HG02763 (cell line): ENCODE results near the gene SLCO2A1.

Experiments used
- ATAC-seq: cut with Tn5 transposase; IDR thresholded peaks from one replicate; pipeline ENCODE4 v1.9.1; 2021; ENCODE audit warnings: mild to moderate bottlenecking, moderate library complexity; ENCODE audit not compliant: unreplicated experiment

SLCO2A1 gene

DNA sequence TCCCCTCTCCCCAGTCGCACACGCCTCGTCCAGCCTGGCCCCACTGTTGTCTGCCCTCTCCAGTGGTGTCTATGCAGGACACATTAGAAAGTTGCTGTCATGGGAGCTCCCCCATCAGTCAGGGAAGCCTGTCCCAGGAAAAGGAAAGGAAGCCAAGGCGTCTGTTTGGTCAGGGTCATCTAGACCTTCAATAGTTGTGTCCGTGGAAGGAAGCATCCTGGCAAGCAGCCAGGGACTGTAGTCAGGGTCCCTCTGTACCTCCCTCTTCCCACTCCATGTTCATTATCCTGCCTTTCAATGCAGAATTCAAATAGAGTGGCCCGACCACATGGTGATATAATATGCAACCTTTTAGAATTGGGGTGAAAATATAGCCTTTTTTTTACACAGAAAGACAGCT, 73.4 kb downstream of the SLCO2A1 start:
- no peak for ATAC-seq

DNA sequence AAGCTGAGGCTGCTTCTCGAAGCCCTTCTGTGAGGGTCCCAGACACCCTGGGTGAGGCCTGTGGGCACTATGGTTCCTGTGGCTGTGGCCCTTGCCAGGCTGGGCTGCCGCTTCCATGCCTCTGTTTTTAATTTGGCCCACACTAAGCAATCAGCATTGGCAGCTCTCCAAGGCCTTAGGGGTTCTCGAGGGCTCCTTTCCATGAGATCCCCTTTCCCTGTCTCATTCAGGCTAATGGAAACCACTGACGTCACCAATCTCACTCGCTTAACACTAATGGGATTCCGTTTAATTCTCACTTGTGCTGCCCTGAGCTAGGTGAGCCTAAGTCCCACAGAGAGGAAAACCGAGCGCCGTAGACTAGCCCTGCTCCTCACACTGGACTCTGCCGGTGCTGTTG, 73.8 kb downstream of the SLCO2A1 start:
- no peak for ATAC-seq

DNA sequence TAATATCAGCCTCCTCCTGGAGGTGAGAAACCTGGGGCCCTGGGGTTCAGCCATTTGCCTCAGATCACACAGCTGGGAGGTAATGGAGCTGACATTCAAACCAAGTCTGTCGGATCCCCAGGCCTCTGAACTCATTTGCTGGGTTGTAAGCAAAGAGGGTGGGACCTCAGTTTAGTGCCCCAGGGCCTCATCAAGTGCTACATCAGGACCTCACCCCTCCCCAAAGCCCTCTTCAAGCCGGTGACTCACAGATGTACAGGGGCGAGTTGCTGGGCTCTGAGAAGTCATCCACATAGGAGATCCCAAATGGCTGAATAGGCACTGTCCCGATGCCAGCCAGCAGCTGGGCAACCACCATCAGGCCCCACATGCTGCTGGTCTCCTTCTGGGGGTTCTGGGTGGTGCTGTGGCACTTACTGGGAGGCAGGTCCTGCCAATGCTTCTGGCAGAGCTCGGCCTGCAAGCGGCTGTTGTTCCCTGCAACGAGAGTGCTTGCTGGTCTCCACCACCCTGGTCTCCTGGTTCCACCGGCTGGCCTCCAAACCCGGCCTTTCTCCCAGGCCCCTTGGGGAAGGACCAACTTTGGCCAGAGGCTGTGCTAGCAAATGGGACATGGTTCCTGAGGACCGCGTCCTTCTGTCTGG, 74.9 kb downstream of the SLCO2A1 start:
- ATAC-seq, result no peak

DNA sequence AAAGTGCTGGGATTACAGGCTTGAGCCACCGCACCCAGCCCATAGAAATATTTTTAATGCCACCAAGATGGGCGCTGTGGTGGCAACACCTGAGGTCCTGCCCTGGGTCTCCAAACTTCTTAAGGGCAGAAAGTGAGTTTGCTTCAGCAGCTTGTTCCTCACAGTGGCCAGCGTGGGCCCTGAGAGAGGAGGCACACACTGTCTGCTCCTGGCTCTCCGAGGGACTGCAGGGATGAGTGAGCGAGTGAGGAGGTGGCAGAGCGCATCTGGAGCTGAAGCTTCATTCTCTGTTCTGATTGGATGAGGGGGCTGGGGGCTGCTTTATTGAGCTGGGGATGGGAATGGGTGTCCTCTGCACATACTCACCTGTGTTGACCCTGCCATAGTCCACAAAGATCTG, 76.4 kb downstream of the SLCO2A1 start:
- ATAC-seq, result no peak

DNA sequence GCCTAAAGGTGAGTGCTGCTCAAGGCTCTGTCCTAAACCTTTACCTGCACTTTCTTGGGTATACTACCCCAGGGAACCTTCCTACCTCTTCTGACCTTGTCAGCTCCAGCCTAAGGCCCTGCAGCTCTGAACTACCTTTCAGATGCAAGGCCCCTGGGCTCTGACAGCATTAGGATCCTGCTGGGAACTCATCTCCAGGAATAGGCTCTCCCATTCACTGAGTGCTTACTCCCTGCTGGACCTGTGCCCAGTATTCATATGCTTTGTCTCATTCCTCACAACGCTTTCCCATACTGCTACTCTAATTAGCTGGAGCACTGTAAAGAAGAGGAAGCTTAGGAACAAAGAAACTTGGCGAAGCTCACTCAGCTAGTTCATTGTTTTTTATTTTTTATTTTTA, 80.3 kb downstream of the SLCO2A1 start:
- ATAC-seq, result no peak

DNA sequence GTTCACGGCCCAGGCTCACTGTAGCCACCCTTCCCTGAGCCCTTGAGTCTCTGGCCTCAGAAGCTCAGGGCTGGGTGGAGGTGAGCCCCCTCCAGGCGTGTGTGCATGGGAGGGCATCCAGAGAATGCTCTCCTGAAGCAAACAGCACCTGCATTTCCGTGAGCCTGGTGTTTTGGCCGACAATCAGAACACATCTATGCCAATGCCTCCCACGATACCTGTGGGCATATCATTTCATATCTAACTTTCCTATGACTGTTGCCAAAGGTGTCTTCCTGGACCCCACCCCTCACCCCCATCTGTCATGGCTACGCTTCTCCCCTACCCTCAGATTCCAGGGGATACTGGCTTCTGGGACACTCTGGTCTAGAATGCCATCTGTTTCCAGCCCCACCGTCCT, 80.7 kb downstream of the SLCO2A1 start:
- no peak for ATAC-seq

DNA sequence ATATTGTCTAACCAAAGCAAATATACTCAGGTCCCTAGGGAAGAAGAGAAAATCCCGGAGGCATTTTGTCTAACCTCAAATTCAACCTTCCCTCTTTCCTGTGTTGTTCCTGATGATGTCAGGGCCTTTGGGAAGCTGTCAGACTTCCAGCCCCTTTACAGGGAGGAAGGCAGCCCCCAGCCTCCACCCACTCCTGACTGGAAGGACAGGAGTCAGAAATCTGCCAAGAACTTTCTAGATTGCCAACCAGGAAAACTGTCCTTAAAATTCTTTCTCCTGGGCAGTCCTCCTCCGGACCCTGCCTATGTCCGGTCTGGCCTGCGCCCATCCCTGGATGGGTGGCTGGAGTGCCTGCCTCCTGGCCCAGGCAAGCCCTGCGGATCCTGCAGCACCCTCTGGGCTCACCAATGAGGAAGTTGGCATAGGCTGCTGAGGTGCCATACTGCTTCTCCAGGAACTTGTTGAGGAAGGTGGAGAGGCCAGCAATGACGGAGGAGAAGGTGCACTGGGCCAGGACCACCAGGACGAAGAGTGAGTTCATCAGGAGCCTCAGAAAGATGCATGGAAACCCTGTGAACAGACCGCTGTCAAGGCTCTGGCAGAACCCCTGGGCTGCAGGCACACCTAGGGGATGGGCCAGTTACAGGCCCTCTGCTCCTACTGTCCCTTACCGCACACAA, 81.5 kb downstream of the SLCO2A1 start:
- no peak for ATAC-seq

DNA sequence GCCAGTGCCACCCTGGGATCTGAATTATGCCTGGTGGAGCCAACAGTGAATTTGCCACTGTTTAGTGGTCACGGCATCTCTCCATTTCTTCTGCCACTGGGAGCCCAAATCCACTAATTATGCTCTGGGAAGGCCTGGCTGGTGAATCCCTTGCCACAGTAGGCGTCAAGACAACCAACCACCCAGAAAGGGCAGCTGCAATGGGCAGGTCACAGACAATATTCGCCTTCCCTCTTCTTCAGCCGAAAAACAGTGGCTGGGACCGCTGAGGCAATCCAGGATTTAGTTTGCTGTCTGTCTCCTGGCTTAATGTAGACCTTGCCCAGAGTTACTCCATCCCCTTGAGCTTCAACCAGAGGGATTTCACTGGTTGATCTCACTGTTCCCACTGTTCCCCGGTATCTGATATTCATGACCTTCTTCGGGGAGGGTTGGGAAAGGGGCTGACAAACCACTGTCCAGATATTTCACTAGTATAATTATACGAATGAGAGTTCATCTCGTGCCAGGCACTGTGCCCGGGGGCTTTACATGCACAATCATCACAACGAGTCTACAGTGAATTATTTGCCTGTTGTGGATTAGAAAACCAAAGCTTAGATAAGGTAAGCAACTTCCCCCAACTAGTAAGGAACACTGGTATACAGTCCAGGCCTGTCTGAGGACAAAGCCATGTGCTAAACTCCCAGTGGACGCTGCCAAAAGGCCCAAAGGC, 84.2 kb downstream of the SLCO2A1 start:
- no peak for ATAC-seq

DNA sequence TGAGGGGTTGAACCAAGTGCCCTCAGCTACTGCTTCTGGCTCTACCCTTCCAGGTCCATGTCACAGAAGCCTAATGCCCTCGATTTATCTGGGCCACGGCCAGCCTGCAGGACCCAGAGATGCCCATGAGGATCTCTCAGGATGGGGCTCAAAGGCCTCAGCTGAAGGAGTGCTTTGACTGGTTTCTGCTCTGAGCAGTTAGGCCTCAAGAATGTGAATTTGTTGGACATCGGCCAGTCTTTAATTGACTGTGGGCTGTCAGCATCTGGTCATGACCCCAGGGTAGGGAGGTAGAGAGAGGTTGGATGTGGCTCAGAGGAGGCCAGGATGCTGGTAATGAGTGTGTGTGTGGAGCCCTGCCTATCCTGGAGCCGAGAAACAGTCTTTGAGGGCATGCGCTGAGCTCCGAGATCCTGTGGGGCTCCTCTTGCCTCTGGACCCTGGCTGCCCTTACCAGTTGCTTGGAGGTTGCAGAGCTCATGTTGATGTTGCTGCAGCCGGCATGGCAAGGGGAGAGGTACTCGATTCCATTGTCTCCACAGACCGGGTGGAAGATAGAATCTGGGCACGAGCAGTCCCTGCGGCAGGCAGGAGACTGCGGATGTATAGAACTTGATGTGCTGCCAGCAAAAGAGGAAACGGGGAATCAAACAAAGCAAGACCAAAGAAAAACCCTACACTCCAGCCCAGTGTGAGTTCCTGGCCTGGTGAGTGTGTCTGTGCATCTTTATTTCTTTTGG, 84.9 kb downstream of the SLCO2A1 start:
- ATAC-seq, result no peak

DNA sequence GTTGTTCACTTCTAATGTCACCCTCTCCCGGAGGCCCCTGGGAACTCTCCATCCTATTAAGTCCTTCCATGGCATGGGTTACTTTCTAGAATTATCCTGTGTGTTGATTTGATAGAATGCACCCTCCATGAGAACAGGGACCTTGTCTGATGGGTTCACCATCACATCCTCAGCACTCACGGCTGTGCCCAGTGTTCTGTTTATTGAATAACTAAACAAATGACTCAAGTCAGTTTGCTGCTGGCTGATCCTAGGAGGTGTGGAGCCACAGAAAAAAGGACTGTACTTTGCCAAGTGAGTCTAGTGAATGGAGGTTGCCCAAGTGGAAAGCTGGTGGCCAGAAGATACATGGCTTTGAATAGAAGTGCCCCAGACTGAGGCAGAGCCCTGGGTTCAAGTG, 85.5 kb downstream of the SLCO2A1 start:
- no peak for ATAC-seq

DNA sequence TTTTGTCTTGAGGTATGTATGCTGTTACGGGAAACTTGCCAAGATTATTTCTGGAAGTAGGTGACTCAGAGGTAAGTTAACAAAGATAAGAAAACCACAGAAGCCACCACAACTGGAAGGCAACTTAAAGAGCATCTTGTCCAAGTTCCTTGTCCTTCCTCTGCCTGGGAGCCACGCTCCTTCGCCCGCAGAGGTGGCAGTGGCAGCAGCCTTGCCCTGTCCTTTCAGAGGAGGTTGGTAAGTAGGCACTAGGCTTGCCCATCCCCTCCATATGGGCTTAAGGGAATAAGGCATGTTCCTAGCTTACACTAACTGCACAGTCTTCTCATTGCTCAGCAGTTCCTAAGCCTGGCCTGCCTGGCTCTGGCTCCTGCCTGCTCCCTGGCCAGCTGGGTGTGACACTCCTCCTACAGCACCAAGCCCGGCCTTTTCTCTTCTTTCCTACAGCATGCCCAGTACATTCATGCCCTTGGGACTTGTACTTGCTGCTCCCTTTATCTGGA, 86.0 kb downstream of the SLCO2A1 start:
- ATAC-seq, result no peak

DNA sequence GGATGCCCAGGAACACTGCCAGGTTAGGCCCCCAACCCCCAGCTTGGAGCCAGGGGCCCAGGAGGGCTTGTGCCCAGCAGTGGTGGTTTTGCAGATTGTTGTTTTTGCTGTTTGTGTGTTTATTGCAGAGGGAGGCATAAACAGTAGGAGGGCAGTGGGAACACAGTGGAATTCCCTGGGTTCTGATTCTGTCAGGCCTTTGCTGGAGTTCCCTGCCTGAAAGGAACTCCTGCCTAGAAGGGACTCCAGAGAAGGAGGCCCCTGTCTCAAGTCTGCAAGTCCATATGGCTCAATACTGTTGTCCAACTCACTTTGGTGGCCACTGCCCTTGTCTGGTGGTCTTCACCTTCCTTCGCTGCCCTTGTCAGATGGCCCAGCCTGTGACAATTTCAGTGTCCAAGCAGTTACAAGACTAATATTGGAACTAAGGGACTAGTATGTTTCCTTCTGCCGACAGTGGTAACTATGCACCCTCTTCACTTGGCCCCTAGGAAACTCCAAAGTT, 86.6 kb downstream of the SLCO2A1 start:
- ATAC-seq, result no peak

DNA sequence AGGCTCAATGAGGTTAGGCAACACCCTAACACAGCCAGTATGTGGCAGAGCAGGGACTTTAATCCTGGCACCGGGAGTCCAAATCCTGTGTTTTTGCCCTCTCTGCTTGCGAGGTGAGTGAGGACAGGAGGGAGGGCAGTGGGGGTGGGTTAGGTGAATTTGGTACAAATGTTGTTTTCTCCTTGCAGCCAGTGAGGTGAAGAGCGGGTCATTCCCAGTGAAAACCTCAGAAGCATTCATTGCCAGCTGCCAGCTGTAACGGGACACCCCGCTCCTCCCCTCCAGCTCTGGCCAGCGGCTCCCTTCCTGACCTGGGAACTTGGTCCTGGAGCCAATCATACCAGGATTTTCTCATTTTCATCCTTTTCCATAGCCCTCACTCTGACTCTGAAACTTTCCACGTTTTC, 88.3 kb downstream of the SLCO2A1 start:
- no peak for ATAC-seq

DNA sequence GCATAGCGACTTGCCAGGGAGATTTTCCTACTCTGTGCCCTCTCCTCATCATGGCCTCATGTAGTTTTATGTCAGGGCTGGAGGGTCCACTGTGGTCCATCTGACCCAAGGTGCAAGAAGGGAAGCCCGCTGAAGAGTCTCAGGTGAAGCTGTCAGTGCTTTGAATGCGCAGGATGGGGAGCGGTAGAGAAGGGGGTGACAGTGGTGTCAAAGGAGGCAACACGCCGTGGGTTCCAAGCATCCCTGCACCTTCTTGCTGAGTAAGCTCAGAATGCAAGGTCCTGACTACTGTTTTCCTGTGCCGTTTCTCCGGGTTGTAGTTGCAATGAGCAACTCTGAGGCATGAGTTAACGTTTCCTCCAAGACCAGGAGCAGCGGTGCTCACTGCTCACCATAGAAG, 89.2 kb downstream of the SLCO2A1 start:
- ATAC-seq, result no peak

DNA sequence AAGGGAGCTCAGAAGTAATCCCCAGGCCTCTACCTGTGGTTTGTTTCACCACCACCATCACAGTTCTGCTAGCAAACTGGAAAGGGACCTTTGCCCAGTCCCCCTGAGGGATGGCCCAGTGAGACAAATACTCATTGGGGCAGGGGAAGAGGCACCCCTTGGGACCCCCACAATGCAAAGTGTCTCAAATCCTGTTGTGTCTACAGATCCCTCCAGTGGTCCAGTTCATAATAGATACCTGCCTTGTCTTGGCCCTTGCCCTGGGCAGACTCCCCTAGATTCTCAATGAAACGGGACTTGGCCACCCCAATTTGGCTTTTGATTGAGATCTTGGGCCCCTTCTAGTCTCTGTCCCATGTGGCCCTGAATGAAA, 90.3 kb downstream of the SLCO2A1 start:
- ATAC-seq, result no peak

DNA sequence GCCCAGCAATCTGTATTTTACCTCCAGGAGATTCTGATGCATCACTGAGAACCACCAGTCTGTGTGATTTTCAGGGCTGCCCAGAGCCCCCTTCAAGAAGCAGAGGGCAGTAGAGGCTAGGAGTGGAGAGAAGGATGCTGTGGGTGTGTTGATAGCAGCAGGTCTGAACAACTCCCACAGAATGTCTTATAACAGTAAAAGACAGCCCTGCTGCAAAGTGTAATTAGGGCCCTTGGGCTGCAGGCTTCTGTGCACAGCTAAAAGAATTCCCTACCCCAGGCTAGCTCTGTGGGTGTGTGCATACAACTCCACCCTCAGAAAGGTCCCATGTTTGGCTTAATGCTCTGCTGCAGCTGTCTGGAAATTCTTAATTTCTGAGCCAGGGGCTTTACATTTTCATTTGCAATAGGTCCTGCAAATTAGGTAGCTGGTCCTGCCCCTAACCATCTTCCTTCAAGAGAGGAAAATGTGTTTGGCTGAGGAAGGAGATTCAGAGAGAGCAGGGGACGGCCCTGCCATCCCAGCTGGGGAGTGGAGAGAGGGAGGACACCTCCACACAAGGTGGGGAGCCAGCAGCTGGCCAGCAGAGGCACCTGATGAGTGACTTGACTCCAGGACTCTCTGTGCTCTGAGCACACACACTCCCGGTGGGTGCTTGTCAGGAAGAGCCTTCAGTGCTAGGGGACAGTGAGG, 90.8 kb downstream of the SLCO2A1 start:
- ATAC-seq, result no peak

DNA sequence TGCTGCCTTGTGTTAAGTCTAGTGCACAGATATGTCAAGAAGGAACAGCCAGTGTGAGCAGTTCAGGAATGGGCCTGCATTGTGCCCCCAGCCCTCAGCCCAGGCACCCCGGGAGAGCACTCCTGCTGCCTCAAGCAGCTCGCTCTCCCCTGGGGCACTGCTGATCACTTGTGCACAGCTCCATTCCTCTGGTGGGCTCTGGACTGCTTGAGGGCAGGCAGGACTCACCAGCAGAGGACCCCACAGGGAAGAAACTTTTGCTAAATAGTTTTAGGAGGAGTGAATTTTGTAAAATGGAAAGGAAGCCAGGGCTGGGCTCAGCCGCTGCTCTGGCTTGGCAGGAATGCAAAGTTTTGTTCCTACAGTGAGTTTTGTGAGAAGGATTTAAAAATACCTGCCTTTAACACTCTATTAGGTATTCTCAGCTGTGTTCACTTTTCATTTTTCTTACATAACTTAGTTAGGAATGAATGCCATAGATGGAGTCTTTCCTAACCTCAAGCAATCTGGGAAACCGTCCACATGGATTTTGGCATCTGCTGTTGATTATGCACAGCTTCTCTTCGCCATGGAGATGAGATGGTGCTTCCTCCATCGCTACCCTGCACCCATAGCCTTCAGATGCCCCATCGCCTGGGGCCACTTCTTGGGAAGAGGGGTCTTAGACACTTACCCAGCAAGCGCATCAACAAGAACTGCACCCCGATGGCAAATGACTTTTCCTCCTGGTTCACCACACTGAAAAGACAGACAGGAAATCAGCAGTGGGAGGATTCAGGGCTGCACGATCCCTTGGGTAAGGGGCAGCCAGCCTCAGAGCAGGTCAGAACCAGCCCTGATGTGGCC, 91.7 kb downstream of the SLCO2A1 start:
- no peak for ATAC-seq

DNA sequence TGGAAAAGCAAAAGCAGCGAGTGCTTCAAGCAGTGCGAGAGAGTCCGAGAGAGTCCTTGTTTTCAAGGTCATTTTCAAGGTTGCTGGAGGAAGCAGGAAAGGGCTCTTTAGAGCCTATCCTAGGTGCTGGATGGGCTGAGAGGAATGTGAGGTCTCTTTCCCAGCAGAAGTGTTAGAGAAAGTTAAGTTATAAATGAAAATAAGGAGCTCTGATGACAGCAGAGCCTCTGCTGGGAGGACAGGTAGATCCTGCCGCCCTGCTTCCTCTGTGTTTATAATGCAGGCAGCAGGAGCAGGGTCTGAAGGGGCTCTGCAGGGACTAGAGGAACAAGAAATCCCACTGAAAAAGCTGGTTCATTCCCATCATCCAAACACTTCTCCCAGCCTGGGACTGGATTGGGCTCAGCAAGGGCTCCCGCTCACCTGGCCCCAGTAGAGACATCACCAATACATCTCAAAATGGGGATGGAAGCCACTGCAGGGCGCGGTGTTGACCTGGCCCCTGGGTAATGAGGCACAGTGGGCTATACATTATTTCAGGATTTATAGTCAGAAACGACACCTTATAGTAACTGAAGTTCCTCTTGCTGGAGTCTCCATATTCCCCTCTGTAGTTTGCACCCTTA, 92.6 kb downstream of the SLCO2A1 start:
- no peak for ATAC-seq
